Measurements from ENCODE around the gene ARID3A.

ARID3A gene

DNA sequence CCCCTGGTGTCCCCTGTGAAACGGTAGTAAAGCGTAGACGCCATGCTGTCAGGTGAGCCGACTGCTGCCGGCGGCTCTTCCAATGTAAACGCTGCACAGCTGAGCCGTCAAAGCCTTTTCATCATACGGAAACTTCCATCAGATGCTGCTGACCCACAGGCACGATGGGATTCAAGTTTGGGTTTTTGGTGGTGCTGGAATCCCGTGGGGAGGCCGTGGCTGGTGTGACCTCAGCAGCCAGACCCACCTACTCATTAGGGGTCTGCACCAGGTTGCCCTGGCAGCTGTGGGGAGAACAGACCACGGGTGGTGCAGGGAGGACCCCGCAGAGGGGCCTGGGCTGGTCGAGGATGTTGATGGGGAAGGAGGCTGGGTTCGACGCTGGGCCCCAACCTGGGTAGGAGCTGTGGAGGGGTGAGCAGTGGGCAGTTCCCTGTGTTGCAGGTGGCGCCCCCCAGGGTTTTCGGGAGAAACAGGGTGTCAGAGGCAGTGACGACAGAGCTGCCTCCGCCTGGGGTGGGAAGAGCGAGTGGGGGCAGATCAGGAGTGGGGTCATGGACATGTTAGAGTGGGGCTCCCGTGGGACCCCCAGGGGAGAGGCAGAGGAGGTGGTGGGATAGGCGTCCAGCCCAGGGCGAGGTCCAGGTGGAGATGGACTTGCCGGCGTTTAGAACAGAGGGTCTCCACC, 81.0 kb downstream of the ARID3A start:
- DNase-seq = no peak

DNA sequence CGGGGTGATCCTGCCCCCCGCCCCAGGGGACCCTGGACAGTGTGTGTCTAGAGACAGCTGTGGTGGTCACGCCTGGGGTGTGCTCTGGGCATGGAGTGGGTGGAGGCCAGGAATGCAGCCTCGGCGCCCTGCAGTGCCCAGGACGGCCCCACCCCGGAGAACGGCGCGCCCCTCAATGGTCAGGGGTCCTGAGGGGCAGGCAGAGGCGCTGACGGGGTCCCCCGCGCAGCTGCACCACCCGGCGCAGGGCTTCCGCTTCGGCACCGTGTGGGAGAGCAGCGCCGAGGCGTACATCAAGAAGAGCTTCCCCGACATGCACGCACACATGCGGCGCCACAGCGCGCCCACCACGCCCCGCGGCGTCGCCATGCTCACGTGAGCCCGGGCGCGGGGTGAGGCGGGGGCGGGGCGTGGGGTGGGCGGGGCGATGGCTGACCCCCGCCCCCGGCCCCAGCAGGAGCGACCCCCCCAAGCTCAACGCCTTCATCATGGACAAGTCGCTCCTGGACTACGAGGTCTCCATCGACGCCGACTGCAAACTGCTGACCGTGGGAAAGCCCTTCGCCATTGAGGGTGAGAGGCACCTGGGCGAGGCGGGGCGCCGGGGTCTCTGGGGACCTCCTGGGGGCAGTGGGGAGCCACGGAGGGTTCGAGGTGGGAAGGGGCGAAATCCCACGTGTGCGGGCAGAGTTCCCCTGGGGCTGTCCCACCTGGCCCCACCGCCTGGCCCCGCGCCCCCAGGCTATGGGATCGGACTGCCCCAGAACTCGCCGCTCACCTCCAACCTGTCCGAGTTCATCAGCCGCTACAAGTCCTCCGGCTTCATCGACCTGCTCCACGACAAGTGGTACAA, 81.8 kb downstream of the ARID3A start:
- DNase-seq = no peak

DNA sequence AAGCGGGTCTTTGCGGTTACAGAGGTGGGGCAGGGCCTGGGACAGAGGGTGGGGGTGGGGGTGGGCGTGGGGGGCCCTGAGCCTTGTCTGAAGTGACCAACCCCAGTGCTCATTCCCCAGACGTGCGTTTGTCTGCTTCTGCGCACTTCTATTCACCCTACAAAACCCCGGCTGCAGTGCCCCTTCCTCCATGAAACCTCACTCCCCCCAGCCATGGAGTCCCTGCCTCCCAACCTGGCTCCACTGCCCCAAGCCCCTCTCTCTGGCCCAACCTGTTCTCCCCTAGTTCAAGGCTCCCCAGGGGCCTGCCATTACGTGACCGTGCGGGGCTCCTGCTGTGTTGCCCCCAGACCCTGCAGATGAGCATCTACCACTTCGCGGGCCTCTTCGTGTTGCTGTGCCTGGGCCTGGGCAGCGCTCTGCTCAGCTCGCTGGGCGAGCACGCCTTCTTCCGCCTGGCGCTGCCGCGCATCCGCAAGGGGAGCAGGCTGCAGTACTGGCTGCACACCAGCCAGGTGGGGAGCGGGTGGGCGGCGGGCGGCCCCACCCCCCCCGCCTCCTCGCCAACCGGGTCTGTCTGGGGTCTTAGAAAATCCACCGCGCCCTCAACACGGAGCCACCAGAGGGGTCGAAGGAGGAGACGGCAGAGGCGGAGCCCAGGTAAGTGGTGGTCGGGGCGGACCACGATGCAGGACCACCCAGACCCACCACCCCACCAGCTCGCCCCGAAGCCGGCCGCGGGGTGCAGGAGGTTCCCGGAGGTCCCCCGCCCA, 82.6 kb downstream of the ARID3A start:
- no peak for DNase-seq

DNA sequence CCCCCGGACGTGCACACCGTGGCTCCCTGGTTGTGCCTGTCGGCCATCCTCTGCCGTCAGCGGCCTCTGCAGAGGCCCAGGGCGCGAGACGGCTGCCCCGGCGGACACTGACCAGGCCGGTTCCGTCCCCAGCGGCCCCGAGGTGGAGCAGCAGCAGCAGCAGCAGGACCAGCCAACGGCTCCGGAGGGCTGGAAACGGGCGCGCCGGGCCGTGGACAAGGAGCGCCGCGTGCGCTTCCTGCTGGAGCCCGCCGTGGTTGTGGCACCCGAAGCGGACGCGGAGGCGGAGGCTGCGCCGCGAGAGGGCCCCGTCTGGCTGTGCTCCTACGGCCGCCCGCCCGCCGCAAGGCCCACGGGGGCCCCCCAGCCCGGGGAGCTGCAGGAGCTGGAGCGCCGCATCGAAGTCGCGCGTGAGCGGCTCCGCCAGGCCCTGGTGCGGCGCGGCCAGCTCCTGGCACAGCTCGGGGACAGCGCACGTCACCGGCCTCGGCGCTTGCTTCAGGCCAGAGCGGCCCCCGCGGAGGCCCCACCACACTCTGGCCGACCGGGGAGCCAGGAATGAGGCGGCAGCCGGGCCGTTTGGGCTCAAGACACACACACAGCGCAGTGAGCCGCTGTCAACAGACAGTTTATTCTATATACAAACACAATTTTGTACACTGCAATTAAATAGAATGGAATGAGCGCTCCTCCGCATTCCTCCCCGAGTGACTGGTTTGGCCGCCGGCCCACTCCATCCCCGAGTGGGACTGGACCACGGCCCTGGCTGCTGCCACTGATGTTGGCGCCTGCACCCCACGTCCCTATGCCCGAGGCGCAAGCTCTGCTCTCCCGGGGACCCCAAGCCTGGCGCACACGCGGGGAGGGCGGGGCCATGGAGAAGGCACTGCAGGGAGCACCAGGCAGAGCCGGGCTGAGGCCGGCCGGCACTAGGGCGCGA, 83.5 kb downstream of the ARID3A start:
- DNase-seq = no peak

DNA sequence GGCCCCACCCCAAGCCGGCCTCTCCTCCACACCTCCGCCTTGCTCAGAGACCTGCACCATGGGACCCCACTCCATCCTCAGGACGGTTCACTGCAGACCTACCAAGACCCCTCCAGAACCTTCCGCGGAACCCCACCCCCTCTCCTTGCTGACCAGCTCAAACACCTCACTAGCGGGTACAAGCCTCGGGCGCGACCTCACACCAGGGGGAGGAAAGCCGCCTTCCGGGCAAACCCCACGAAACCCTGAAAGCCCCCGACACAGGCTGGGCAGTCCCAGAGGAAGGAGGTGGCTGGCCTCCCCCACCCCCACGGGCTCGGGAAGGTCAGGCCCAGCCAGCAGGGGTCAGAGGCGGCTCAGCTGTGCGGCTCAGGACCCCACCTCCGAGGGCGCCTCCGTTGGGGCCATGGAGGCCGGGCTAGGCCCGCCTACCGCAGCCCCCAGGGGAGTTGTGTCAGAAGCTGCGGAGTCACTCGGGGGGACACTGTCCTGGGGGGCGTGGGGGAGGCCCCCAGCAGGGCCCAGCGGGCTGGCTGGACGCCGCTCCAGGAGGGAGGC, 84.2 kb downstream of the ARID3A start:
- no peak for DNase-seq

DNA sequence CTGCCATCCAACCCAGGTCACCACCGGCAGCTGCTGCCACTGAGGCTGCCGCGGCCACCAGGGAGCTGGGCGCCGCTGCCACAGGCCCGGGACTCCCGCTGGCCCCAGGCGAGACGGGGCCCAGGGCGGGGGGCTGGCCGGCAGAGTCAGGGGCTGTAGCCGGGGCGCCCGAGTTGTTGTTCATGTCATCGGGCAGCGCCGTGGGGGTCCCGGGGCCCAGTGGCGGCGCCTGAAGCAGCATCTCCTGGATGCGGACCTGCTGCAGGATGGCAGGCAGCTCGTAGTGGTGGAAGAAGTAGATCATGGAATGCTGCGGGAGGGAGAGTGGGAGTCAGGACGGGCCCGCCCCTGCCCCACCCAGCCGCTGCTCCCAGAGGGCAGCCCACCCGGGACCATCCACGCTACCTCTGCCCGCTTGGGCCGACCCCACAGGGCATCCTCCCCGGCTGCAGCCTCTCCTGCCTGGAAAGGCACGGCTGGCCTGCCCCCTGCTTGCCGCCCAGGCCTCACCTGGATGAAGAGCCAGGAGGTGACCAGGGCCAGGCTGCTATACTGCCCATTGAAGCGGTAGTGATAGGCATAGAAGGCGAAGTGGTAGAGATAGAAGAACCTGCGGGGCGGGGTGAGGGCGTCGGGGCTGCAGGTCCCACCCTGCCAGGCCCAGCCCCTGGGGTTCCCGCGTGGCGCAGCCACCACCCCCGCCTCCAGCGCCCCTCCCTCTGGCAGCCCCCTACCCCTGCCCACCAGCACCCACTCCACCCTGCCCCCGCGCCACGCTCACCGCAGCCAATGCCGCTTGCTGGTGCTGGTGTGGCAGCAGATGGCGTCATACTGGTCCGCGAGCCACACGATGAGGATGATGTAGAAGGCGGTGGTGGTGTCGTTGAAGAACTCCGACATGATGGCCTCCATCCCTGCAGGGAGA, 85.0 kb downstream of the ARID3A start:
- no peak for DNase-seq

DNA sequence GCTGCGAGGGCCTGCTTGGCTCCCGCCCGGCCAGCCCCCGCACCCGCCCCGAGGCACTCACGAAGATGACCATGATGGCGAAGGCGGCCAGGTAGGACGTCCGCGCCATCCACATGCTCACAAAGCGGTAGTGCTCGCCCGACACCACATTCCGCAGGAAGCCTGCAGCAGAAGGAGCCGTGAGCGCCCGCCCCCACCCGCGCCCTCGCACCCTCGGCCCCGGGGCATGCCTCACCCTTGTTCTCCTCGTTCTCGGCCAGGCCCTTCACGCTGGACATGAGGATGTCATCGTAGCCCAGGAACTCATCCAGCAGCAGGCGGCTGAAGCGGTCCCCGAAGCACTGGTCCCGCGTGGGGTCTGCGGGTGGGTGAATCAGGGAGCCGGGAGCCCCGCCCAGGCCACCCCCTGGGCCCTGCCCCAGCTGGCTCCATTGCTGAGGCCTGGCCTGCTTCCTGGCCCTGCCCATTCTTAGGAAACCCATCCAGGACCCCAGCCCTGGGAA, 86.0 kb downstream of the ARID3A start:
- no peak for DNase-seq

DNA sequence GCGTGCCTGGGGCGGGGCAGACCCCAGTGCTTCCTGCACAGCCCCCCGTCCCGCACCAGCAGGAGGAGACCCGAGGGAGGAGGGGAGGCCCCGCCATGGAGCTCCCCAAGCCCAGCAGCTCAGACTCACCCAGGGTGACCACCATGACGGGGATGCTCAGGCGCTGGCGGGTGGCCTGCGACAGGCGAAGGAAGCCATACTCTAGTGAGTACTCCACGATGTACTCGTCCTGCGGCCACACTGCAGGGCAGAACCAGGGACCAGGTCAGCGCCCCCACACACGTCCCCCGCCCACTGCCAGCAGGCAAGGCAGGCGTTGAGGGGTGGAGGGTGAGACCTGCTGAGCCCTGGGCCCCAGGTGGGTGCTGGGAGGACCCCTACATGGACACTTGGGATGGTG, 86.5 kb downstream of the ARID3A start:
- DNase-seq = no peak

DNA sequence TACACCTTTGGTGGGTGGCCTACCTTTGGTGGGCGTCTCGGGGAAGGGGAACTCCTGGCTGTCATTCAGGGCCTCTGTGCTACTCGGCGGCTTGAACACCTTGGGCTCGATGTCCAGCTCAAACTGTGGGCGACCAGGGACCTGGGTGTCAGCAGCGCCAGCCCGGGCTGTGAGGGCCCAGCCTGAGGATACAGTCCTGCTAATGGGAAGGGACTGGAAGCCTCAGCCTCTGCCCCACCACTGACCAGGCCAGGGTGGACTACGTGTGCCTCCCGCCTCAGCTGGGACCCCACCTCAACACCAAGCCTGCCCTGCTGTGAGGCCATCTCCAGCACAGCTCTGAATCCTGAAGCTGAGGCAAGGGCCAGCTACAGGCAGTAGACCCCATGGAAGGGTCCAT, 87.4 kb downstream of the ARID3A start:
- no peak for DNase-seq

DNA sequence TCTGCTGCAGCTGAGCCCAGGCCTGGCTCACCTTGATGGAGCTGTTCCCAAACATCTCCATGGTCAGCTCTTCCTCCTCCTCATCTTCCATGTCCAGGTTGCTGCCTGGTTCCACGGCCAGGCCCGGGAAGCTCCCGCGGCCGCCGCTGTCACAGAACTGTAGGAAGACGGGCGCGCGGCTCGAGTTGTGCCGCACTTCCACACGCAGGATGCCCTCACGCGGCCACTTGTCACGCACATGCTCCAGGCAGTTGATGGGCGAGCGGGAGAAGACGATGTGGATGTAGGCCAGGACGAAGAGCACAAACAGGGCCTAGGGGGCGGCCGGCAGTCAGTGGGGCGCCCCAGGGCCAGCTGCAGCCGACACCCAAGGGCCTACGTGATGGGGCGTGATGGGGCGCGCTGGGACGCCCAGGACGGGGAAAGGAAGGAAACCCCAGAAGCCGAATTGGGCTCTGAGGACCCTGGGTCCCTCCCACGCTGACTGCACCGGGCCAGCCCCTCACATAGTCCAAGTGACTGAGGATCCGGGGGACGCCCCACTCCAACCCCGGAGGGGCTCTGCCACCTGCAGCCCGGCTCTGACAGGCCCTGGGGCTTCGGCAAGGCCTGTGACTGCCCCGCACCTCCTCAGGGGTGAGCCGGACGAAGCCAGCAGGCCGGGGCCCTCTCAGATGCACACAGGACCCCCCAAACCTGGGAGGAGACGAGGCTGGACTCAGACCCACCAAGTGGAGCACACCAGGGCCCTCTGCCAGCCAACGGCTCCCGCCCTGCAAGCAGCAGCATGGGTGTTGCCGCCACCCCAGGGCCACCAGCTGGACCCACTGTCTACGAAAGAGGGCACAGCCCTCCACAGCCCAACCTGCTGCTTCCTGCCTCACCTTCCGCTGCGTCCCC, 88.6 kb downstream of the ARID3A start:
- no peak for DNase-seq

DNA sequence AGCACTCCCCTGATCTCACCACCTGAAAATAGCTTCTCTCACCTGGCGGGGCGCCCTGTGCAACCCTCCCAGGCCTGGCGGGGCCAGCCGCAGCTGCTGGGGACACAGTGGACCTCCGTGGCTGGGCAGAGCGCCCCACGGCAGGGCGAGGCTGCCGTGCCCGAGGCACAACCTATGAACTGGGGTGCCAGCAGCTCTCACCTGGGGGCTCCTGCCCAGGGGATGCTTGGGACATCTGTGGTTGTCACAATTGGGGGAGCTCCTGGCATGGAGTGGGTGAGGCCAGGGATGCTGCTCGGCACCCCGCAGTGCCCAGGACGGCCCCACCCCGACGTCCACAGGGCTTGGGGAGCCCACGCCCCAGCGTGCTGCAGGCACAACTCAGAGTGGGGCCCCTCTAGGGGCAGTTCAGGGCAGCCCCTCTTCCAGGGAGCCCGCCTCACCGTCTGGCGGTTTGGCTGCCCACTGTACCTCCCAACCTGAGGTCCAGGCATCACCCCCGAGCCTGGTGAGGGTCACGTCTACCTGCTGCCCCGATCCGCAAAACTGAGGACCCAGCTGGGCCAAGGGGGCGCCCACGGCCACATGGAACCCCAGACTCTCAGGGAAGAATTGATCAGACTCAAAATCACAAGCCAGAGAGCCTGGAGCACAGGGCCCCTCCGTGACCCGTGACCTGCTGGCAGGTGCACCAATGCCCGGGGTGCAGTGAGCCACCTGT, 89.4 kb downstream of the ARID3A start:
- DNase-seq = no peak

DNA sequence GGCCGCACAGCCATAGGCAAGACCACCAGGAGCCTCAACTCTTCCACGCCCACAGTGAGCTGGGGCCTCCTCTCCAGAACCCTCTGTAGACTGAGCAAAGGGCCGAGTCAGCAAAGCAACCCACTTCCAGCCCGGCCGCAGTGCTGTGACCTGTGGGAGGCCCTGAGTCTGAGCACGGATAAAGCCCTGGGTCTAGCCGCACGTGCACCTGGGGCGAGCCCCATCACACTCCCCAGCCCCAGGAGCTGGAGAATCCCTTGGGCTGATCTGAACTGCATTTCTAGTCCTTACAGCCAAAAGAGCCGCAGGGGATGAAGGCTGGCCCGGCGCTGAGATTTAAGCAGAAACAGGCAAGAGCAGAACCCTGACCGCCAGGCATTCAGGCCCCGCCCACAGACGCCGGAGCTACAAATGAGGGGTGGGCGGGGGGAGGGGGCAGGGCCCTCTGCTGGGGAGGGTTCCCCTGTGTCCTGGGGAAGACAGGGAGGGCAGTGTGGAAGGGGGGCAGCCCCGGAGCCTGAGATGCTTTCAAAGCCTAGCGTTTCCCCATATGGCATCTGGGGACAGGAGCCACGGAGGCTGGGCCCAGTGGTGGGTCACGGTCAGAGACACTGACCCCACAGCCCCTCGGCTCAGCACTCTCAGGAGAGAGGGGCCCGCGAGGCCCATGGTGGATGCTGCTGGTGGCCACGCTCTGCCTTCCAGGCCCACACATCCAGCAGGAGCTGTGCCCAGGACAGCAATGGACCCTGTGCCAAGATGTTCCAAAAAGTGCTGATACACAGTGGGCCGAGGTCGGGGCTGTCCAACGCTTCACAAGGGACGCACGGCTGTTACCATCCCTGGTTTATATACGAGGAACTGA, 90.2 kb downstream of the ARID3A start:
- DNase-seq = no peak

DNA sequence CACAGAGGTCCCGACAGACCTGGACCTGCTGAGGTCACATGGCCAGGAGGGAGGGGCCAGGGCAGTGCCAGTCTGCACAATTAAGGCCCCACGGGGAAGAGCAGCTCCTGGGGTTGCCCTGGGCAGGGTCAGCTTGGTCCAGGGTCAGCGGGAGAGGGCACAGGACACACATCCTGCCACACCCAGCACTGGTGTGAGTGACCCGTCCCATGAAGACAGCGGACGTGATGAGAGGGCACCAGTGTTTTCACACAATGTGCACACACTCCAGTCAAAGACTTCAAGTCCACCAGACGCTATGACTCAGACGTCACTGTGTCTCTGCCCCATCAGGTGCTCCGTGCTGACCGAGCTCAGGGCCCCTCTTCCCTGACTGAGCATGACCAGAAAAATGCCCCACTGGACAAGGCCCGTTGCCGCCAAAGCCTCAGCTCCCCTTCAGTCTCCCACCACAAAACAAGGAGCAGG, 90.8 kb downstream of the ARID3A start:
- no peak for DNase-seq

DNA sequence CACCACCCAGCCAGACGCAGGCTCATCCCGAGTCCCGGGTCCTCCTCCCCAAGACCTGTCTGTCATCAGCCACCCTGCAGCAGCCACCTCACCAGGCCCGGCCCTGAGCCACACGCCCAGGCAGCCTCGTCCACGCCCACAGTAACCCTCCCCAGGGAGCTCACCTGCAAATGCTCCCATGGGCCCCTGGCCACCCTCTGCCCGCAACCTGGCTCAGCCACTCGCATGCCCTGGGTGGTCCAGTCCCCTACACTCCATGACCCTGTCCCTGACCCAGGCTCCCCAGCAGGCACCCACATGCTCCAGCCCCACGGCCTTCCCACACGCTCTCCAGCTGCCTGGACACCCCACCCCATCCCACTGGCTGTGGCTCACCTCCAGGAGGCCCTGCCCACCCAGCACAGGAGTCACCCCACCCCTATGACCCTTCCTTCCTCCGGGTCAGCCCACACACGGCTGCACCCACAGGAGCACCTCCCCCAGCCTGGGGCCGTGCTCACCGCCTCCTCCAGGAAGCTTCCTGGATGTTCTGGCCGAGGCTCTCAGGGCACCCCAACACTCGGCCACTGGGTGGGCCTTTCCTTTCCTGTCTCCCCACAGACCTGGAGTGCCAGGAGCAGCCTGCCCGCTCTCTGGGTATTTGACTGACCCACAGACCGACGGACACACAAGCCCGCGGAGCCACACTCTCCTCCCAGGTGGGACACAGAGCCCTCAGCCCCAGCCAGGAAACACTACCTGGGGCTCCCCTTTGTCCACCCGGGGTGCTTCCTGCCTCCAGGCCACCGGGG, 91.5 kb downstream of the ARID3A start:
- DNase-seq = no peak

DNA sequence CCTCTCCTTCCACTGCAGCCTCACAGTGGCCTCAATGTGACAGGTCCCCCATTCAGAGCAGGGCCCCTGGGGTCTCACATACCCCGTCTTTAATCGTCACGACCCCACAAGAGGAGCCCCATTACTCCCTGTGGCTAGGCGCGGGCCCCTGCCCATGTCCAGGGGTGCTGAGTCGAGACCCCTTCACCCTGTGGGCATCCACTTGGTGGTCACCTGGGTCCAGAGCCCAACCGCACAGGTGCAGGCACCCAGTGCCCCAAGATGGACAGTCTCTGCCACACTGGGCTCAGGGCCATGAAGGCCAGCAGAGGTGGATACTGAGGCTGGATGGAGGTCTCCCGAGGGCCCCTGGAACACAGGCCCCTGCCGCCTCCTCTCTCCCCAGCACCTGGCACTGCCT, 92.1 kb downstream of the ARID3A start:
- no peak for DNase-seq

DNA sequence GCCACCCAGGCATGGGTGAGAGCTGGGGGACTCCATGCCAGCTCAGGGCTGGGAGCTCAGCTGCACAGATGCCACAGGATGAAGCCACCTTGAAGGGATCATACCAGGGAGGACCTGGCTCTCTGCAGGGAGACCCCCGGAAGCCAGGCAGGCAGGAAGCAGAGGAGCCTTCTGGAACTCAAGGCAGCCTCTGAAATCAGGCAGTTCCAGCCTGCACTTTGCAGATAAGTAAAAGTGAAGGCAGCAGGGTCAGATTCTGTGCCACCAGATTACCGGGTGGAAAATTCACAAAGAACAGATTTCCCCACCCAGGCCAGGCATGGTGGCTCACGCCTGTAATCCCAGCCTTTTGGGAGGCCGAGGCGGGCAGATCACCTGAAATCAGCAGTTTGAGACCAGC, 92.6 kb downstream of the ARID3A start:
- no peak for DNase-seq
